ENCODE measurements around the gene RASGRP1. TPM values are rescaled to one million over a fixed set of nuclear protein-coding genes. Genes with fewer than 3 reads are reported as not detected.
A peak's percentile ranks its signal among the peaks of the same experiment; 100 is the strongest.

RASGRP1 gene
- total RNA-seq, 1 donor = 9.5 TPM

- H3K4me3 ChIP-seq (ENCODE audit: low read depth, low read length) = no peak overlapping the region
- no peak for TF ChIP-seq CTCF (IDR thresholded peaks at IDR 0.05; ENCODE audit: insufficient read depth, low read depth, low read length)
- DNase-seq (ENCODE audit: low read depth) = no peak
Observed at GRCh38 chr15:38463893-38464292, 100.7 kb downstream of the RASGRP1 start.

GRCh38 chr15:38461066-38461833 lies 103.4 kb downstream of the RASGRP1 start:
- H3K4me3 ChIP-seq (ENCODE audit: low read depth, low read length) = no peak overlapping the region
- no peak for TF ChIP-seq CTCF (IDR thresholded peaks at IDR 0.05; ENCODE audit: insufficient read depth, low read depth, low read length)
- DNase-seq (ENCODE audit: low read depth) = peak; percentile 12

- no peak for TF ChIP-seq CTCF (IDR thresholded peaks at IDR 0.05; ENCODE audit: insufficient read depth, low read depth, low read length)
- no peak for DNase-seq (ENCODE audit: low read depth)
- no peak overlapping the region for H3K4me3 ChIP-seq (ENCODE audit: low read depth, low read length)
Observed at GRCh38 chr15:38460543-38460942, 104.1 kb downstream of the RASGRP1 start.

GRCh38 chr15:38459480-38459879 lies 105.1 kb downstream of the RASGRP1 start:
- TF ChIP-seq CTCF (IDR thresholded peaks at IDR 0.05; ENCODE audit: insufficient read depth, low read depth, low read length) = no peak
- no peak for DNase-seq (ENCODE audit: low read depth)
- no peak overlapping the region for H3K4me3 ChIP-seq (ENCODE audit: low read depth, low read length)

GRCh38 chr15:38458646-38459045 lies 106.0 kb downstream of the RASGRP1 start:
- no peak overlapping the region for H3K4me3 ChIP-seq (ENCODE audit: low read depth, low read length)
- TF ChIP-seq CTCF (IDR thresholded peaks at IDR 0.05; ENCODE audit: insufficient read depth, low read depth, low read length) = no peak
- no peak for DNase-seq (ENCODE audit: low read depth)

- peak overlapping the region; percentile 96 for H3K4me3 ChIP-seq (ENCODE audit: low read depth, low read length)
- peak; percentile 20 for DNase-seq (ENCODE audit: low read depth)
- no peak for TF ChIP-seq CTCF (IDR thresholded peaks at IDR 0.05; ENCODE audit: insufficient read depth, low read depth, low read length)
Observed at GRCh38 chr15:38455092-38455491, 109.5 kb downstream of the RASGRP1 start.

- DNase-seq (ENCODE audit: low read depth) = no peak
- TF ChIP-seq CTCF (IDR thresholded peaks at IDR 0.05; ENCODE audit: insufficient read depth, low read depth, low read length) = no peak
- peak overlapping the region; percentile 96 for H3K4me3 ChIP-seq (ENCODE audit: low read depth, low read length)
Observed at GRCh38 chr15:38454696-38455090, 109.9 kb downstream of the RASGRP1 start.
